ENCODE measurements around the gene NDOR1. TPM values are rescaled to one million over a fixed set of nuclear protein-coding genes. Genes with fewer than 3 reads are reported as not detected.
A peak's percentile ranks its signal among the peaks of the same experiment; 100 is the strongest.

Gene NDOR1
- total RNA-seq, 2 donors from 2014 or later = 17.1 to 22.7 TPM

DNA sequence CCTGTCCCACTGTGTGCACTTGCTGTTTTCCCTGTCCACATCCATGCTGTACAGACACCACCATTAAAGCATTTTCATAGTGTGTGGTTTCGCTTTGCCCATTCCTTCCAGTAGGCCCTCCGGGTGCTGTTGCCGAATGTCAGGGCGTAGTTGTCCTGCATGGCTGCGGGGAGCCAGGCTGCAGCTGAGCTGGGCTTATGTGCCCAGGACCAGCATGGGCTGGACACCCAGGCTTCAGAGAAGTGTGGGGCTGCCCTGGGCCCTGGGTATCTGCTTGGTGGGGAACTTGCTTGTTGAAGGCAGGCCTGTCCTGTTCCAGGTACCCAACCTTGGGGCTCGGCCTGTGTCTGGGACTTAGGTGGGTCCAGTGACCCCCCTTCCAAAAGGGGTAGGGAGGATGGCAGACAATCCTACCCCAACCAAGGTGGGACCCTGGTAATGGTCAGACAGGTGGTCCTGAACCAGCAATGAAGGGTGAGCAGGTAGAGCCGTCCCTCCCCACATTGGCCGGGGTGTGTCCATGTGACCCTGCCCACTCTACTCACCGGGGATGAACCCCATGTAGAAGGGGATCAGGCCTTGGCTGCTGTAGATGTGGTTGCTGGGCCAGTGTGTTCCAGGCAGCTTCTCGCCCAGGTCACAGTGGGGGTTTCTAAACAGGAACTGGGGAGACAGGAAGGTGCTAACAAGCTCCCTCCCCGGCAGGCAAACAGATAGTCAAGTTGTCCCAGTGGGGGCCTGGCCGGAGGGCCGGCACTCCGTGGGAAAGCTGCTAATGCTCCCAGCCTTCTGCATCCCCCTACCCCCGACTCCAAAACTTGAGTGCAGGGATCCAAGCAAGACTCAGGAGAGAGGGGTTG is 38.4 kb downstream of the NDOR1 start:
- H3K4me1 ChIP-seq = peaks cover 33% of the 10 kb centered on the region
- no peaks in the 10 kb centered on the region for H3K27me3 ChIP-seq
- TF ChIP-seq POLR2A (IDR thresholded peaks at IDR 0.05) = peak; percentile 3 to 54 (median 28)
- TF ChIP-seq, protein P1, sequence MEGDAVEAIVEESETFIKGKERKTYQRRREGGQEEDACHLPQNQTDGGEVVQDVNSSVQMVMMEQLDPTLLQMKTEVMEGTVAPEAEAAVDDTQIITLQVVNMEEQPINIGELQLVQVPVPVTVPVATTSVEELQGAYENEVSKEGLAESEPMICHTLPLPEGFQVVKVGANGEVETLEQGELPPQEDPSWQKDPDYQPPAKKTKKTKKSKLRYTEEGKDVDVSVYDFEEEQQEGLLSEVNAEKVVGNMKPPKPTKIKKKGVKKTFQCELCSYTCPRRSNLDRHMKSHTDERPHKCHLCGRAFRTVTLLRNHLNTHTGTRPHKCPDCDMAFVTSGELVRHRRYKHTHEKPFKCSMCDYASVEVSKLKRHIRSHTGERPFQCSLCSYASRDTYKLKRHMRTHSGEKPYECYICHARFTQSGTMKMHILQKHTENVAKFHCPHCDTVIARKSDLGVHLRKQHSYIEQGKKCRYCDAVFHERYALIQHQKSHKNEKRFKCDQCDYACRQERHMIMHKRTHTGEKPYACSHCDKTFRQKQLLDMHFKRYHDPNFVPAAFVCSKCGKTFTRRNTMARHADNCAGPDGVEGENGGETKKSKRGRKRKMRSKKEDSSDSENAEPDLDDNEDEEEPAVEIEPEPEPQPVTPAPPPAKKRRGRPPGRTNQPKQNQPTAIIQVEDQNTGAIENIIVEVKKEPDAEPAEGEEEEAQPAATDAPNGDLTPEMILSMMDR (IDR thresholded peaks at IDR 0.05) = no peak
- H3K9me3 ChIP-seq = no peaks in the 10 kb centered on the region
- no peaks in the 10 kb centered on the region for H3K36me3 ChIP-seq (replicated peaks in 1 of 2; ENCODE audit: insufficient read depth in 1 of 2, low read depth in 2 of 2)
- no peak overlapping the region for H3K4me3 ChIP-seq
- DNase-seq = peak in 1 of 4 donors; percentile 29
- intact Hi-C loops (cut with DNase I) = no loop called here
- peak overlapping the region in 3 of 4 donors; percentile 6 to 90 (median 26) for H3K27ac ChIP-seq
- ATAC-seq = no peak
- WGBS, 2 donors = 63 to 64% methylated on average over 12 to 15 of the region's 15 CpGs

DNA sequence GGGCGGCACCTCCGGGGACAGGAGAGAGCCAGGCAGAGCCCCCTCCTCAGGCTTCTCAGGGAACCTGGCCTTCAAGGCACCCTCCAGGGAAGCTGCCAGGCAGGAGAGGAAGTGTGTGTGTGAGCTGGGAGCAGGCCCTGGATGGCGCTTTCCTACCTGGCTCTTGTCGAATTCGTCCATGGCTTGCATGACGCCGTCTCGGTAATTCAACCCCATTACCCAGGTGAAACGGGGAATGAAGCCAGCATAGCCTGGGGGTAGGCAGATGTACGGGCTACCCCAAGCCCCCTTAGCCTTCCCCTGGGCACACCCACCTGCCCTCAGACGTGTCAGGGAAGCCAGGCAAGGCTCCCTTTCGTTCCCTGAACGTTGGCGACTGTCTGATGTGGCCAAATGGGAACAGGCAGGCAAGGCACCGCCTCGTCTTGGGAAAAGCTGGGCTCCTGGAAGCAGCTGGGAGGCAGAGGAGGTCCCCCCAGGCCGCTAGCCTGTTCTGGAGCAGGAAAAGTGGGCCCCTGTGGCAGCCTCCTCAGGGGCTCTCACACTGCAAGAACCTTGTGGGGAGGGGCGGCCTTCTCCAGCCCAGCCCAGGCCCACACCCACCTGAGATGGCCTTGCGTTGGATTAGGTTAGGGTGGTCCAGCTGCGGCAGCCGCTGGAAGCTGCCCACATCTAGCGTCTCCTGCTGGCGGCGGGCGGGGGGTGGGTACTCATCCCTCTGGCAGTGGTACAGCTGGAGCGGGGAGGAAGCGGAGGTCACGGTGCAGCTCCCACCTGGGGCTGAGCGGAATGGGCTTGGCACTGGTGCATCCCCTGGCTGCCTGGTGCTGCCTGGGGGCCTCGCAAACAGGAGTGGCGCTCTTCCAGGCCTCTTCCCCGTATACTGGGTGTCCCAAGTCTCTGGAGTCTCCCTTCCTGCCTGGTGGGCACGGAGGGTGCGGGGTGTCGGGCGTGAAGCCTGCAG is 39.3 kb downstream of the NDOR1 start:
- Histone ChIP-seq H3K27me3 (no peaks in the 10 kb centered on the region), H3K4me3 (no peak overlapping the region), H3K36me3 (replicated peaks in 1 of 2; ENCODE audit: insufficient read depth in 1 of 2, low read depth in 2 of 2) (no peaks in the 10 kb centered on the region), H3K4me1 (peaks cover 33% of the 10 kb centered on the region), H3K9me3 (no peaks in the 10 kb centered on the region), H3K27ac (peak overlapping the region in 3 of 4 donors; percentile 6 to 90 (median 26))
- intact Hi-C loops (cut with DNase I) = no loop called here
- DNase-seq = peak in 1 of 4 donors; percentile 36
- no peak for ATAC-seq
- WGBS, 2 donors = 64 to 77% methylated on average over 6 to 35 of the region's 36 CpGs
- TF ChIP-seq, protein P1 (IDR thresholded peaks at IDR 0.05) = no peak
- TF ChIP-seq POLR2A (IDR thresholded peaks at IDR 0.05) = peak in 2 of 3 donors; percentile 4 to 7

DNA sequence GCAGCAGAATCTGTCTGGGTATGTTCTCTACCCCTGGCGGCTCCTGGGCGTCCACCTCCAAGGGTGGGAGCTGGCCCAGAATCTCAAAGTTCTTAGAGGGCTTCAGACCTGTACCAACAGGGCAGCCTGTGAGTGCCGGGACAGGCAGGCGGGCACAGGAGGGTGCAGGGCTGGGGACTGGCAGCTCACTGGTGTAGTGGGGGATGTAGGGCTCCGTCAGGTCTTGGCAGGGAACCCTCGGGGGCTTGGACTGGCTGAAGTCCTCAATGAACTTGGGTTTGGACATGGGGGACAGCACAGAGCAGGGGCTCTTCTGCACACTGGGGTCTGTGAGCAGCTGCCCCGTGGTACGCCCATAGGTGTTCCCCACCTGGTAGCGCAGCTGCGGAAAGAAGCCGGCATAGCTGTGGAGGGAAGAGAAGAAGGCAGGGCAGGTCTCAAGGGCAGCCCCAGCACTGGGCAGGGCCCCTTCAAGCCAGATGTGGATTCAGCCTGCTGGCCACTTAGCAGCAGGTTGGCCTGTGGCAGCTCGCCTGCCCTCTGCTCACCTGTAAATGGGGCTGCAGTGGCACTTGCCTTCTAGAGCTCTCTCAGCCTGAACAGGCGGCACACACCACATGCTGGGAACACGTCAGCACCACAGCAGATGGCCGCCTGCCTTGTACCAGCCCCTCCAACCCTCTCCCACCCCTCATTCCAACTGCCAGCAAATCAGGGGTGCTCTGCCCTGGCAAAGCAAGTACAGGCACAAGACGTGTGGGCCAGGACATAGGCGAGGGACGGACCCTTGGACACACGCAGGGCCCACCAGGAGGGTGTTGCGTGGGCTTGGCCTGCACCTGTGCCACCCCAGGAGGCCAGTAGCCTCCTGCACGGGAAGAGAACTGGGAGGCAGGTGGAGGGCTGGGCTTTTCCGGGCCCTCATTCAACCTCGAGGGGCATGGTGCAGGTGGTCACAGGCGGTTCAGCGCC is 40.2 kb downstream of the NDOR1 start:
- intact Hi-C loops (cut with DNase I) = no loop called here

More for the DNA sequence above, 40.2 kb downstream of the NDOR1 start:
- ATAC-seq (no peak), DNase-seq (no peak)
- Histone ChIP-seq H3K4me3 (no peak overlapping the region), H3K36me3 (replicated peaks in 1 of 2; ENCODE audit: insufficient read depth in 1 of 2, low read depth in 2 of 2) (no peaks in the 10 kb centered on the region), H3K9me3 (no peaks in the 10 kb centered on the region), H3K27me3 (no peaks in the 10 kb centered on the region), H3K27ac (no peak overlapping the region), H3K4me1 (peaks cover 43% of the 10 kb centered on the region)
- TF ChIP-seq, protein P1 (IDR thresholded peaks at IDR 0.05) = no peak
- TF ChIP-seq POLR2A (IDR thresholded peaks at IDR 0.05) = no peak
- WGBS, 2 donors = 90% methylated on average over 12 to 25 of the region's 25 CpGs
